Keratinocyte (primary cell): Measurements from ENCODE around the gene HAP1. TPM values are rescaled to one million over a fixed set of nuclear protein-coding genes. Genes with fewer than 3 reads are reported as not detected.

Experiments used
- DNase-seq: peaks from one replicate; pipeline ENCODE4 v3.0.0-alpha.2; 2011; ENCODE audit warnings: low read depth, missing footprints, low spot score
- FAIRE-seq: peaks from 2 replicates; lab custom pipeline; 2011; peaks lifted over from hg19 to GRCh38; lab: Jason Lieb, UNC
- H2AFZ ChIP-seq: 2 replicates; pipeline ENCODE4 v1.6.0; 2012; ENCODE audit warnings: low read length, control low read depth, inconsistent platforms; ENCODE audit not compliant: control insufficient read depth
- H3K27ac ChIP-seq: 2 replicates; pipeline ENCODE4 v1.5.1; 2011; ENCODE audit warnings: low read length; ENCODE audit not compliant: control insufficient read depth, insufficient read depth
- H3K27me3 ChIP-seq: 3 replicates; pipeline ENCODE4 v1.6.0; 2011; ENCODE audit warnings: low read length; ENCODE audit not compliant: control insufficient read depth, insufficient read depth; ENCODE audit errors: extremely low read depth
- H3K36me3 ChIP-seq, 2 experiments: 2 replicates in 1 of 2; 3 replicates in 1 of 2; pipeline ENCODE4 v1.5.1; 2011; ENCODE audit warnings: low read length in 2 of 2, mild to moderate bottlenecking in 1 of 2; ENCODE audit not compliant: control insufficient read depth in 2 of 2, insufficient read depth in 2 of 2; ENCODE audit errors: extremely low read depth in 1 of 2
- H3K4me1 ChIP-seq: 3 replicates; pipeline ENCODE4 v1.5.1; 2011; ENCODE audit warnings: low read length; ENCODE audit not compliant: control insufficient read depth, insufficient read depth; ENCODE audit errors: extremely low read depth
- H3K4me2 ChIP-seq: 3 replicates; pipeline ENCODE4 v1.6.0; 2011; ENCODE audit warnings: low read depth, low read length; ENCODE audit not compliant: control insufficient read depth, insufficient read depth; ENCODE audit errors: extremely low read depth
- H3K4me3 ChIP-seq, 3 experiments: fragments of 200-600 bp in 1 of 3; sonication (generic) in 1 of 3; 2 replicates in 2 of 3; 3 replicates in 1 of 3; pipeline ENCODE4 v1.5.1; 2011 to 2016; ENCODE audit warnings: low read length in 3 of 3, mild to moderate bottlenecking in 3 of 3, control low read depth in 2 of 3, inconsistent platforms in 1 of 3, low read depth in 1 of 3, mixed read lengths in 1 of 3, mixed run types in 1 of 3, moderate library complexity in 1 of 3; ENCODE audit not compliant: control insufficient read depth in 2 of 3, insufficient read depth in 2 of 3; ENCODE audit errors: extremely low read depth in 1 of 3
- H3K79me2 ChIP-seq: 2 replicates; pipeline ENCODE4 v1.6.0; 2012; ENCODE audit warnings: low read length; ENCODE audit not compliant: control insufficient read depth, insufficient read depth
- H3K9ac ChIP-seq: 3 replicates; pipeline ENCODE4 v1.6.0; 2011; ENCODE audit warnings: low read length; ENCODE audit not compliant: control insufficient read depth, insufficient read depth; ENCODE audit errors: extremely low read depth
- H3K9me1 ChIP-seq: 3 replicates; pipeline ENCODE4 v1.6.0; 2011; ENCODE audit warnings: low read length; ENCODE audit not compliant: control insufficient read depth, insufficient read depth; ENCODE audit errors: extremely low read depth
- H3K9me3 ChIP-seq: 2 replicates; pipeline ENCODE4 v1.5.1; 2012; ENCODE audit warnings: low read depth, low read length; ENCODE audit not compliant: control insufficient read depth
- H4K20me1 ChIP-seq: 3 replicates; pipeline ENCODE4 v1.6.0; 2011; ENCODE audit warnings: low read length; ENCODE audit not compliant: control insufficient read depth, insufficient read depth; ENCODE audit errors: extremely low read depth
- CTCF ChIP-seq, 3 experiments: IDR thresholded peaks in 1 of 3; conservative IDR thresholded peaks in 1 of 3; optimal IDR thresholded peaks in 1 of 3; 2 replicates in 2 of 3; 3 replicates in 1 of 3; pipeline versions ENCODE3 to v1.5.1; 2011; ENCODE audit warnings: low read length in 3 of 3, mild to moderate bottlenecking in 3 of 3, moderate library complexity in 2 of 3, control low read depth in 1 of 3, inconsistent platforms in 1 of 3; ENCODE audit not compliant: insufficient read depth in 2 of 3; ENCODE audit errors: extremely low read depth in 1 of 3
- EZH2 ChIP-seq: IDR thresholded peaks from one replicate; pipeline ENCODE4 v1.6.1; 2012; ENCODE audit warnings: inconsistent platforms, mild to moderate bottlenecking, low read length, moderate library complexity
- dilution Hi-C: fragments of 300-500 bp; cut with MboI; formaldehyde crosslinking; loops from one replicate; pipeline ENCODE4 v1.7.0; 2020; ENCODE audit warnings: low sequenced_read_pairs; ENCODE audit not compliant: extremely low pct_ligation_motif_present
- polyA minus RNA-seq, 3 experiments: library from RNA; depleted of rRNA, polyadenylated mRNA; stranded (reverse); fragments of >200 nt; gene quantifications; 1 replicate in 1 of 3; 2 replicates in 1 of 3; 3 replicates in 1 of 3; pipeline ENCODE4 v1.2.3, GENCODE V29; 2011
- polyA plus RNA-seq, 5 experiments: library from polyadenylated mRNA; depleted of rRNA in 3 of 5; stranded (reverse) in 3 of 5; stranded (forward) in 1 of 5; unstranded in 1 of 5; fragments of >200 nt; gene quantifications; 1 replicate in 1 of 5; 2 replicates in 3 of 5; 3 replicates in 1 of 5; pipeline versions ENCODE4 v1.2.1 to v1.2.3, GENCODE V29; 2011 to 2012; ENCODE audit warnings: missing spikeins in 2 of 5, low read depth in 1 of 5, low replicate concordance in 1 of 5

Gene HAP1
- polyA plus RNA-seq (0.95 to 2.3 TPM (median 1.6 TPM) in 3 replicates), polyA minus RNA-seq (0.66 to 1.2 TPM (median 0.80 TPM) in 3 replicates)
- 5.9 TPM for polyA plus RNA-seq (2011; ENCODE audit: low read depth)
- 0.95 and 1.3 TPM in 2 replicates for polyA plus RNA-seq (2011; cell fraction: cytosol; rRNA removed)
- 11.3 and 11.7 TPM in 2 replicates for polyA plus RNA-seq (2011; cell fraction: nucleus; rRNA removed)
- polyA plus RNA-seq (2012; ENCODE audit: low replicate concordance), result 1.2 and 8.8 TPM in 2 replicates
- polyA minus RNA-seq (2011; cell fraction: cytosol; rRNA and poly(A)+ RNA removed), result not detected
- polyA minus RNA-seq (2011; cell fraction: nucleus; rRNA and poly(A)+ RNA removed), result 1.3 and 1.8 TPM in 2 replicates

- dilution Hi-C loops, result no loop called here
- H3K4me2 ChIP-seq, result peak within 1 kb of the TSS; percentile 95
- peaks cover 49% of the 10 kb centered on the region for H3K27me3 ChIP-seq
- TF ChIP-seq CTCF (optimal IDR thresholded peaks at IDR 0.05 in 1 of 3, IDR thresholded peaks at IDR 0.05 in 1 of 3, conservative IDR thresholded peaks at IDR 0.05 in 1 of 3; ENCODE audit: extremely low read depth in 1 of 3, insufficient read depth in 2 of 3, low read length in 3 of 3), result no peak
- TF ChIP-seq EZH2, result peak; percentile 90
- no peak for FAIRE-seq
- H3K9me3 ChIP-seq, result no peaks in the 10 kb centered on the region
- peaks cover 0 to 3% of the 10 kb centered on the region in 2 experiments for H3K36me3 ChIP-seq
- H2AFZ ChIP-seq, result peak within 1 kb of the TSS; percentile 90
- H4K20me1 ChIP-seq, result no peaks in the 10 kb centered on the region
- peaks cover 24% of the 10 kb centered on the region for H3K4me1 ChIP-seq
- H3K9ac ChIP-seq, result peak within 1 kb of the TSS; percentile 56
- no peaks in the 10 kb centered on the region for H3K79me2 ChIP-seq
- H3K9me1 ChIP-seq, result no peaks in the 10 kb centered on the region
- peak within 1 kb of the TSS; percentile 54 to 70 (median 70) for H3K4me3 ChIP-seq
- DNase-seq, result no peak
- H3K27ac ChIP-seq, result no peak within 1 kb of the TSS
These were observed at the start of gene HAP1 for GRCh38 chr17:41734139-41734948. Gene HAP1 (minus strand): TSS chr17:41734643. CDS start chr17:41734634, 9 bp downstream.

- TF ChIP-seq EZH2, result no peak
- dilution Hi-C loops, result no loop called here
- H3K9me1 ChIP-seq, result peaks cover 7% of the 10 kb centered on the region
- H3K9ac ChIP-seq, result peak overlapping the region; percentile 90
- H3K27ac ChIP-seq, result peak overlapping the region; percentile 85
- H2AFZ ChIP-seq, result no peak overlapping the region
- H3K4me3 ChIP-seq, result peak overlapping the region; percentile 51 to 60 (median 54)
- H3K4me1 ChIP-seq, result peaks cover 52% of the 10 kb centered on the region
- peaks cover 30% of the 10 kb centered on the region for H4K20me1 ChIP-seq
- peaks cover 80% of the 10 kb centered on the region for H3K79me2 ChIP-seq
- peak overlapping the region; percentile 100 for H3K4me2 ChIP-seq
- H3K36me3 ChIP-seq, result peaks cover 15 to 26% of the 10 kb centered on the region in 2 experiments
- H3K9me3 ChIP-seq, result no peaks in the 10 kb centered on the region
- no peak for FAIRE-seq
- no peaks in the 10 kb centered on the region for H3K27me3 ChIP-seq
- no peak for DNase-seq
These were observed 47.7 kb upstream of the HAP1 start for GRCh38 chr17:41782142-41782541.
